Measurements from ENCODE around the gene CHMP5.

DNA sequence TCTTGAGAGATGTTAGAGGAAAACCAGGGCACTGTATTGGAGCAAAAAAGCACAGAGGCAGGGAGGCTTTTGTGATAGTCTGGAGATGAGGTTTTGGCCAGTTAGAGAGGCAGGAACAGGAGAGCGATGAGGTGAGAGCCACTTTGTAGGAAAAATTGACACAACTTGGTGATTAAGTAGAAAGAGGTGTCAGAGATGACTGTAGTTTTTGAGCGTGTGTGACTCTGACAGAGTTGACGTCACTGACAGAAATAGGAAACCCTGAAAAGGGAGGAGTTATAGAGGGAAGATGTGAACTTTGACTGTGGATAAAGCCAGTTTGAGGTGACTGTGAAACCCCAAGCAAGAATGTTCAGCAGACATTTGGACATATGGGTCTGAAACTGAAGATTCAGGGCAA lies 41.2 kb downstream of the CHMP5 start:
- TF ChIP-seq, protein P1, sequence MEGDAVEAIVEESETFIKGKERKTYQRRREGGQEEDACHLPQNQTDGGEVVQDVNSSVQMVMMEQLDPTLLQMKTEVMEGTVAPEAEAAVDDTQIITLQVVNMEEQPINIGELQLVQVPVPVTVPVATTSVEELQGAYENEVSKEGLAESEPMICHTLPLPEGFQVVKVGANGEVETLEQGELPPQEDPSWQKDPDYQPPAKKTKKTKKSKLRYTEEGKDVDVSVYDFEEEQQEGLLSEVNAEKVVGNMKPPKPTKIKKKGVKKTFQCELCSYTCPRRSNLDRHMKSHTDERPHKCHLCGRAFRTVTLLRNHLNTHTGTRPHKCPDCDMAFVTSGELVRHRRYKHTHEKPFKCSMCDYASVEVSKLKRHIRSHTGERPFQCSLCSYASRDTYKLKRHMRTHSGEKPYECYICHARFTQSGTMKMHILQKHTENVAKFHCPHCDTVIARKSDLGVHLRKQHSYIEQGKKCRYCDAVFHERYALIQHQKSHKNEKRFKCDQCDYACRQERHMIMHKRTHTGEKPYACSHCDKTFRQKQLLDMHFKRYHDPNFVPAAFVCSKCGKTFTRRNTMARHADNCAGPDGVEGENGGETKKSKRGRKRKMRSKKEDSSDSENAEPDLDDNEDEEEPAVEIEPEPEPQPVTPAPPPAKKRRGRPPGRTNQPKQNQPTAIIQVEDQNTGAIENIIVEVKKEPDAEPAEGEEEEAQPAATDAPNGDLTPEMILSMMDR (IDR thresholded peaks at IDR 0.05) = no peak
- TF ChIP-seq POLR2A (IDR thresholded peaks at IDR 0.05; ENCODE audit: low read depth) (no peak), POLR2AphosphoS5 (IDR thresholded peaks at IDR 0.05) (no peak)

Measured in esophagus muscularis mucosa (tissue), 3 donors.